K562 (cell line): ENCODE measurements around the gene C1QA. TPM values are rescaled to one million over a fixed set of nuclear protein-coding genes. Genes with fewer than 3 reads are reported as not detected.

Source experiments
- CEBPZ ChIP-seq: fragments of 150-350 bp; IDR thresholded peaks from 2 replicates; pipeline ENCODE4 v1.6.1; 2014; ENCODE audit warnings: low read depth, mild to moderate bottlenecking, low read length, borderline replicate concordance
- NFE2L1 ChIP-seq: fragments of 450-650 bp; IDR thresholded peaks from 2 replicates; pipeline ENCODE4 v1.6.1; 2016; ENCODE audit warnings: missing genetic modification characterization, low read depth, mild to moderate bottlenecking, missing compliant biosample characterization, moderate library complexity, borderline replicate concordance
- RAD21 ChIP-seq, 2 experiments: fragments of 250-450 bp in 1 of 2; fragments of 450-650 bp in 1 of 2; sonication (Bioruptor Pico) in 1 of 2; formaldehyde crosslinking in 1 of 2; IDR thresholded peaks in 1 of 2; conservative IDR thresholded peaks in 1 of 2; 2 replicates each; pipeline versions ENCODE4 v1.4.0 to v1.8.0; 2020 to 2022; ENCODE audit warnings: mild to moderate bottlenecking in 2 of 2, moderate library complexity in 1 of 2
- ZFP36 ChIP-seq: fragments of 150-350 bp; IDR thresholded peaks from 2 replicates; pipeline ENCODE4 v1.6.1; 2018; ENCODE audit warnings: low read length, low read depth; ENCODE audit not compliant: partially characterized antibody
- ZNF134 ChIP-seq: fragments of 250-450 bp; sonication (Bioruptor Pico); conservative IDR thresholded peaks from 2 replicates; pipeline ENCODE4 v1.4.0; 2020
- polyA plus RNA-seq, 8 experiments: library from polyadenylated mRNA; depleted of rRNA in 4 of 8; stranded (reverse) in 5 of 8; unstranded in 3 of 8; fragments of >200 nt; fragmentation: Nextera tagmentation in 2 of 8; fragmentation: Illumina TruSeq in 1 of 8; extraction: Ambion mirVana in 2 of 8; extraction: Trizol in 1 of 8; gene quantifications; 2 replicates each; pipeline versions ENCODE4 v1.2.1 to v1.2.3, GENCODE V29; 2011 to 2014; ENCODE audit warnings: inconsistent platforms in 1 of 8, missing spikeins in 1 of 8
- total RNA-seq, 7 experiments: library from RNA; depleted of rRNA in 6 of 7; stranded (reverse); fragments of >200 nt in 6 of 7; fragmentation: Illumina TruSeq in 2 of 7; extraction: Trizol in 2 of 7; gene quantifications; 2 replicates each; pipeline versions ENCODE4 v1.2.1 to v1.2.3, GENCODE V29; 2011 to 2021; ENCODE audit warnings: low replicate concordance in 1 of 7

C1QA gene
- total and polyA plus RNA-seq, 9 of the 15 experiments (the other 6 are each of a cell fraction or from before 2014, with no cell fraction given), result 0.71 TPM; not detected in 8

GRCh38 chr1:22673486-22674409 is 37.3 kb downstream of the C1QA start (continued):
- no peak for TF ChIP-seq CEBPZ
- TF ChIP-seq ZNF134 (CRISPR knock-in tag), result no peak
- TF ChIP-seq RAD21 (CRISPR knock-in tag; conservative IDR thresholded peaks at IDR 0.05 in 1 of 2, IDR thresholded peaks at IDR 0.05 in 1 of 2), result peak; percentile 57 to 84
- peak; percentile 10 for TF ChIP-seq ZFP36
- no peak for TF ChIP-seq NFE2L1 (tag)
